H9 (cell line): ENCODE results near the gene SLC51A. TPM values are rescaled to one million over a fixed set of nuclear protein-coding genes. Genes with fewer than 3 reads are reported as not detected.

ENCODE experiments used
- DNase-seq: peaks from one replicate; pipeline ENCODE4 v3.0.0-alpha.2; 2017
- H2AFZ ChIP-seq: one replicate; pipeline ENCODE4 v1.6.1; 2013; ENCODE audit warnings: mild to moderate bottlenecking, low read length, control low read depth, moderate library complexity
- H2AK5ac ChIP-seq: 2 replicates; pipeline ENCODE4 v1.6.1; 2013; ENCODE audit warnings: low read length, control low read depth, mixed read lengths; ENCODE audit not compliant: insufficient read length
- H2BK120ac ChIP-seq: one replicate; pipeline ENCODE4 v1.6.1; 2013; ENCODE audit warnings: low read depth, mild to moderate bottlenecking, low read length, control low read depth, inconsistent platforms; ENCODE audit not compliant: poor library complexity, severe bottlenecking
- H2BK12ac ChIP-seq: 2 replicates; pipeline ENCODE4 v1.6.1; 2013; ENCODE audit warnings: low read length, control low read depth, mixed read lengths, low read depth; ENCODE audit not compliant: insufficient read length
- H2BK15ac ChIP-seq: 2 replicates; pipeline ENCODE4 v1.6.1; 2013; ENCODE audit warnings: low read depth, low read length, control low read depth
- H2BK20ac ChIP-seq: one replicate; pipeline ENCODE4 v1.6.1; 2013; ENCODE audit warnings: low read depth, mild to moderate bottlenecking, low read length, control low read depth, inconsistent platforms; ENCODE audit not compliant: poor library complexity, severe bottlenecking
- H2BK5ac ChIP-seq: 2 replicates; pipeline ENCODE4 v1.6.1; 2013; ENCODE audit warnings: low read length, control low read depth, mixed read lengths; ENCODE audit not compliant: insufficient read length
- H3K14ac ChIP-seq: 2 replicates; pipeline ENCODE4 v1.6.1; 2013; ENCODE audit warnings: low read length, control low read depth; ENCODE audit not compliant: insufficient read depth
- H3K18ac ChIP-seq: 2 replicates; pipeline ENCODE4 v1.6.1; 2013; ENCODE audit warnings: low read depth, mild to moderate bottlenecking, mixed read lengths, low read length, control low read depth; ENCODE audit not compliant: insufficient read length
- H3K23ac ChIP-seq: 2 replicates; pipeline ENCODE4 v1.6.1; 2013; ENCODE audit warnings: low read length, control low read depth, mixed read lengths, low read depth; ENCODE audit not compliant: insufficient read length
- H3K23me2 ChIP-seq: 2 replicates; pipeline ENCODE4 v1.6.1; 2013; ENCODE audit warnings: low read depth, mild to moderate bottlenecking, mixed read lengths, low read length, control low read depth; ENCODE audit not compliant: insufficient read length, poor library complexity, severe bottlenecking
- H3K27ac ChIP-seq: 2 replicates; pipeline ENCODE4 v1.5.1; 2013; ENCODE audit warnings: low read length, control low read depth, mixed read lengths, low read depth; ENCODE audit not compliant: insufficient read length
- H3K27me3 ChIP-seq: 2 replicates; pipeline ENCODE4 v1.6.1; 2013; ENCODE audit warnings: low read length, control low read depth, inconsistent platforms; ENCODE audit not compliant: insufficient read depth
- H3K4ac ChIP-seq: 2 replicates; pipeline ENCODE4 v1.6.1; 2013; ENCODE audit warnings: low read depth, mild to moderate bottlenecking, control low read depth, inconsistent platforms, low read length, moderate library complexity
- H3K4me1 ChIP-seq: 2 replicates; pipeline ENCODE4 v1.6.1; 2013; ENCODE audit warnings: low read length, control low read depth, inconsistent platforms; ENCODE audit not compliant: insufficient read depth
- H3K4me2 ChIP-seq: 2 replicates; pipeline ENCODE4 v1.6.1; 2013; ENCODE audit warnings: low read length, control low read depth, mixed read lengths; ENCODE audit not compliant: insufficient read length, insufficient read depth
- H3K56ac ChIP-seq: 2 replicates; pipeline ENCODE4 v1.6.1; 2013; ENCODE audit warnings: low read depth, mild to moderate bottlenecking, mixed read lengths, low read length, control low read depth; ENCODE audit not compliant: insufficient read length
- H3K79me1 ChIP-seq: 2 replicates; pipeline ENCODE4 v1.6.1; 2013; ENCODE audit warnings: low read depth, mild to moderate bottlenecking, moderate library complexity, low read length, control low read depth, inconsistent platforms; ENCODE audit not compliant: insufficient read depth, poor library complexity, severe bottlenecking
- H3K79me2 ChIP-seq: 2 replicates; pipeline ENCODE4 v1.6.1; 2013; ENCODE audit warnings: low read length, control low read depth, inconsistent platforms; ENCODE audit not compliant: insufficient read depth
- H3K9ac ChIP-seq: 2 replicates; pipeline ENCODE4 v1.6.1; 2013; ENCODE audit warnings: low read length, control low read depth, mixed read lengths; ENCODE audit not compliant: insufficient read length; ENCODE audit errors: extremely low read depth
- H3K9me3 ChIP-seq: one replicate; pipeline ENCODE4 v1.6.1; 2013; ENCODE audit warnings: low read depth, low read length, inconsistent platforms; ENCODE audit not compliant: control insufficient read depth
- H3T11ph ChIP-seq: one replicate; pipeline ENCODE4 v1.6.1; 2013; ENCODE audit warnings: mild to moderate bottlenecking, low read length, control low read depth, inconsistent platforms
- H4K20me1 ChIP-seq: one replicate; pipeline ENCODE4 v1.6.1; 2013; ENCODE audit not compliant: control insufficient read depth, insufficient read length, insufficient read depth
- H4K5ac ChIP-seq: 2 replicates; pipeline ENCODE4 v1.6.1; 2013; ENCODE audit warnings: low read depth, mild to moderate bottlenecking, mixed read lengths, low read length, control low read depth; ENCODE audit not compliant: insufficient read length
- H4K8ac ChIP-seq: replicated peaks from 2 replicates; pipeline ENCODE4 v1.6.1; 2013; ENCODE audit warnings: low read length, control low read depth, mixed read lengths, low read depth; ENCODE audit not compliant: insufficient read length
- H4K91ac ChIP-seq: 2 replicates; pipeline ENCODE4 v1.6.1; 2013; ENCODE audit warnings: low read depth, mild to moderate bottlenecking, moderate library complexity, mixed read lengths, low read length, control low read depth; ENCODE audit not compliant: insufficient read length
- H3K27ac Mint-ChIP-seq, 3 experiments: 2 replicates in 2 of 3; 3 replicates in 1 of 3; pipeline ENCODE4 v1.8.0; 2020 to 2021; ENCODE audit warnings: mixed read lengths in 3 of 3, mild to moderate bottlenecking in 1 of 3, moderate library complexity in 1 of 3
- H3K27me3 Mint-ChIP-seq: 2 replicates; pipeline ENCODE4 v1.8.0; 2021; ENCODE audit warnings: low read depth, mild to moderate bottlenecking, moderate library complexity, mixed read lengths
- H3K36me3 Mint-ChIP-seq, 3 experiments: 2 replicates in 2 of 3; 3 replicates in 1 of 3; pipeline ENCODE4 v1.8.0; 2020 to 2021; ENCODE audit warnings: low read depth in 3 of 3, mixed read lengths in 3 of 3; ENCODE audit not compliant: insufficient read depth in 1 of 3
- H3K4me1 Mint-ChIP-seq, 2 experiments: 2 replicates each; pipeline ENCODE4 v1.8.0; 2020; ENCODE audit warnings: mixed read lengths in 2 of 2
- H3K4me3 Mint-ChIP-seq, 2 experiments: 2 replicates in 1 of 2; 3 replicates in 1 of 2; pipeline ENCODE4 v1.8.0; 2020 to 2021; ENCODE audit warnings: mild to moderate bottlenecking in 2 of 2, mixed read lengths in 2 of 2, moderate library complexity in 1 of 2
- H3K9me3 Mint-ChIP-seq, 2 experiments: 2 replicates in 1 of 2; 3 replicates in 1 of 2; pipeline ENCODE4 v1.8.0; 2020; ENCODE audit warnings: mild to moderate bottlenecking in 2 of 2, mixed read lengths in 2 of 2, moderate library complexity in 1 of 2
- CTCF ChIP-seq: fragments of 200-600 bp; sonication (generic); conservative IDR thresholded peaks from 3 replicates; pipeline ENCODE4 v1.8.0; 2021; ENCODE audit warnings: antibody characterized with exemption, mild to moderate bottlenecking
- WGBS: extraction: QIAGEN DNeasy Blood & Tissue Kit; methylation state at CpG from one replicate; pipeline ENCODE4 v1.1.7; 2013; ENCODE audit warnings: missing lambda C conversion rate, low lambda C conversion rate, mixed read lengths; ENCODE audit not compliant: insufficient read length; ENCODE audit errors: extremely low coverage; 5-methylcytosine and 5-hydroxymethylcytosine counted together
- total RNA-seq: library from RNA; stranded (reverse); gene quantifications from 2 replicates; pipeline ENCODE4 v1.2.1, GENCODE V29; 2021

SLC51A gene
- total RNA-seq, 1 experiment from 2014 or later, result 5.6 TPM

- H3K4me1 Mint-ChIP-seq, result peaks cover 5 to 14% of the 10 kb centered on the region in 2 experiments; a peak in 3 of 4 replicates
- Histone ChIP-seq H2AK5ac (no peak overlapping the region), H3K9ac (no peak overlapping the region), H3K14ac (no peak overlapping the region), H3K23ac (no peak overlapping the region), H4K5ac (no peak overlapping the region), H3K4me2 (no peak overlapping the region), H4K91ac (no peak overlapping the region), H2BK120ac (no peak overlapping the region), H4K20me1 (no peaks in the 10 kb centered on the region), H3K56ac (no peak overlapping the region), H2BK15ac (no peak overlapping the region), H3T11ph (no peak overlapping the region), H2BK20ac (no peak overlapping the region), H2BK5ac (no peak overlapping the region), H3K27me3 (no peaks in the 10 kb centered on the region), H3K79me2 (no peaks in the 10 kb centered on the region), H3K79me1 (no peaks in the 10 kb centered on the region), H3K4me1 (no peaks in the 10 kb centered on the region), H3K23me2 (no peaks in the 10 kb centered on the region), H3K18ac (no peak overlapping the region), H3K9me3 (no peaks in the 10 kb centered on the region), H4K8ac (no peak overlapping the region), H3K4ac (no peak overlapping the region), H3K27ac (no peak overlapping the region), H2AFZ (no peak overlapping the region), H2BK12ac (no peak overlapping the region)
- H3K27ac Mint-ChIP-seq, result peak overlapping the region in 2 of 3 experiments; percentile 77 to 87; a peak in 4 of 7 replicates
- H3K27me3 Mint-ChIP-seq, result no peaks in the 10 kb centered on the region
- no peak overlapping the region for H3K4me3 Mint-ChIP-seq
- no peak for DNase-seq
- TF ChIP-seq CTCF, result no peak
- WGBS, result no CpG with 5 or more reads among the region's 14 CpGs
- H3K36me3 Mint-ChIP-seq, result no peaks in the 10 kb centered on the region
- no peaks in the 10 kb centered on the region for H3K9me3 Mint-ChIP-seq
Measured at GRCh38 chr3:196192524-196193051, 23.7 kb upstream of the SLC51A start.
